ENCODE data around the gene IGFBP5. TPM values are rescaled to one million over a fixed set of nuclear protein-coding genes. Genes with fewer than 3 reads are reported as not detected.

The IGFBP5 gene
- total RNA-seq, 3 donors from 2014 or later = 36.4 to 628 (median 95.9) TPM

DNA sequence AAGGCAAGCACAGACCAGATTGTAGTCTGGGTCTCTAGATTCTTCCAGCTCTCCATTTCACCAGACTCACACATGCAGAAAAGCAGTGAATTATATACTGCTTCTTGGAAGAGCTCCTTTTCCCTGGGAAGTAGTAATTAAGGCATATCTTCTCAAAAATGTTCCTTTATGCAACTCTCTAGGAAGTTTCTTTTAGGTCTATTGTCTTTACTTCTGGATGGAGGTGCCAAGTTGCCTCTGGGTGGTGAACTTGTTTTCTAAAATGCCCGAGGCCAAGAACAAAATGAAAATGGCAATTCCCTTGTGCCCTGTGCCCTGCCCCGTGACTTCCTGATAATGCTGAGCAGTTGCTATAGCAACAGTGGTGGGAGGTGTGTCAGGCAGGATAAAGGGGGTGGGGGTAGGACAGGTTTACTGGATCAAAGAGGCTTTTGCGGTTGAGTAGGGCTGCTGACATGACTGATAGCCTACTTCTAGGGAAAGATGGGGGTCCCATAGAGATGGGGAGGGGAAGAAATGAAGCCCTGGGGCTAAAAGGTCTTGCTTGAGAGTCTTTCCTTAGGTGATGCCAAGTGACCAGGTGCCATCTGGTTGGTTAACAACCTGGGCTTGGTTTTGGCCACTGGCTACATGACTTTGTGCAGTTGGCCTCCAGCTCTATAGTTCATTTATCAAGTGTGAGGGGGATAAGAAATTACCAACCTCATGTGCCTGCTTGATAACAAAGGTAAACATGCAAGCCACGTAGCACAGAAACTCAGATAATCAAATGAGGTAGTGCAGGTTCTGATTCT, 50.3 kb downstream of the IGFBP5 start:
- Histone ChIP-seq H3K4me1 (ENCODE audit: low read depth) (no peaks in the 10 kb centered on the region), H3K9me3 (no peaks in the 10 kb centered on the region), H3K36me3 (ENCODE audit: low read depth) (no peaks in the 10 kb centered on the region), H3K4me3 (no peak overlapping the region)
- intact Hi-C loops (cut with DNase I, micrococcal nuclease) = no loop called here
- ATAC-seq (no peak), DNase-seq (no peak)
- TF ChIP-seq, protein P1, sequence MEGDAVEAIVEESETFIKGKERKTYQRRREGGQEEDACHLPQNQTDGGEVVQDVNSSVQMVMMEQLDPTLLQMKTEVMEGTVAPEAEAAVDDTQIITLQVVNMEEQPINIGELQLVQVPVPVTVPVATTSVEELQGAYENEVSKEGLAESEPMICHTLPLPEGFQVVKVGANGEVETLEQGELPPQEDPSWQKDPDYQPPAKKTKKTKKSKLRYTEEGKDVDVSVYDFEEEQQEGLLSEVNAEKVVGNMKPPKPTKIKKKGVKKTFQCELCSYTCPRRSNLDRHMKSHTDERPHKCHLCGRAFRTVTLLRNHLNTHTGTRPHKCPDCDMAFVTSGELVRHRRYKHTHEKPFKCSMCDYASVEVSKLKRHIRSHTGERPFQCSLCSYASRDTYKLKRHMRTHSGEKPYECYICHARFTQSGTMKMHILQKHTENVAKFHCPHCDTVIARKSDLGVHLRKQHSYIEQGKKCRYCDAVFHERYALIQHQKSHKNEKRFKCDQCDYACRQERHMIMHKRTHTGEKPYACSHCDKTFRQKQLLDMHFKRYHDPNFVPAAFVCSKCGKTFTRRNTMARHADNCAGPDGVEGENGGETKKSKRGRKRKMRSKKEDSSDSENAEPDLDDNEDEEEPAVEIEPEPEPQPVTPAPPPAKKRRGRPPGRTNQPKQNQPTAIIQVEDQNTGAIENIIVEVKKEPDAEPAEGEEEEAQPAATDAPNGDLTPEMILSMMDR (IDR thresholded peaks at IDR 0.05) = no peak

DNA sequence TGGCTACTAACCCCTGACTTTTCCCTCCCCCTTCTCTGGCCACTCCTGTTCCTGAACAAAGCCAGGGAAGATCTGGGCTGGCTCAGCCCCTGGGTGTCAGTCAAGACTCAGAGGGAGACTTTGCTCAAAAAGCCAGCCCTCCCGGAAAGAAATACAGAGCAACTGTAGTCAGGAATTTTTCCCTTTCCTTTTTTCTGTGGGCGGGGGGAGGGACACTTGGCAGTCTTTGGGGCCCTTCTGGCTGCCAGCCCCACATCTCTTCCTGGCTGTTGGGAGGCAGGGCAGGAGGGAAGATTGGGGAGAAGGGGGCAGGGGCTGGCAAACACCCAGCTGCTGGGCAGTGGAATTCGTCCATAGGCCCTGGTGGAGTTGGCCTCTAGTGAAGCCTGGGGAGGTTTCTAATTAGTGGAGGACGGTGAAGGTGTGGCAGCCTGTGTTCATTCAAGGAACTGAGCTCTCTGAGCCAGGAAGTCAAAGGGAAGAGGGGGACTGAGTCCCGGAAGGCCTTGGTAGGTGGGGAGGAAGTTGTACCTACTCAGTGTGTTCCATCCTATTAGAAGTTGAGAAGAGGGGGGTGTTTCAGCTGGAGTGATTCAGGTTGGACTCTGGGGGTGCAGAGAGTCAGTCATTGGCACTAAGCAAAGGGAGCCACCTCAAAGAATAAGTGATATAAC, 51.2 kb downstream of the IGFBP5 start:
- intact Hi-C loops (cut with DNase I, micrococcal nuclease) = no loop called here
- no peaks in the 10 kb centered on the region for H3K9me3 ChIP-seq
- no peak for DNase-seq
- TF ChIP-seq, protein P1 (IDR thresholded peaks at IDR 0.05) = no peak
- H3K4me1 ChIP-seq (ENCODE audit: low read depth) = no peaks in the 10 kb centered on the region
- ATAC-seq = no peak
- H3K4me3 ChIP-seq = no peak overlapping the region
- no peaks in the 10 kb centered on the region for H3K36me3 ChIP-seq (ENCODE audit: low read depth)

DNA sequence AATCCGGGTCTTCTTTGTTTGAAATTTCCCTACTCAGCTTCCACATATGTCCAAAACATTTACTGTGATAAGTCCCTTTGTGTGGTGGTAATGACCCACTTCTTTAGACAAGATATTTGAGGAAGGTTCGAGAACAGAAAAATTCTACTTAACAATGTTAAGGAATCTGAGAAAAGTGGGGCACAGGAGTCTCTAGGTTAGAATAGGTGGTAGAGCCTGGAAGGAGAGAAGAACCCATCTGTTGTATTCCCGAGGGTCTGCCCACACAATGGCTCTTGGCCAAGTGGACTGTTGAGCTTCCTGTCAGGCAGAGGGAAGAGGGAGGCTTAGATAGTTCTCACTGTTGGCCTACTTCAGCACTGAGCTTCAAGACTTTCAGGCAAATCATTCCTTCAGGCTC, 57.9 kb downstream of the IGFBP5 start:
- H3K36me3 ChIP-seq (ENCODE audit: low read depth) = no peaks in the 10 kb centered on the region
- H3K4me3 ChIP-seq = no peak overlapping the region
- TF ChIP-seq, protein P1 (IDR thresholded peaks at IDR 0.05) = no peak
- H3K9me3 ChIP-seq = no peaks in the 10 kb centered on the region
- no peak for ATAC-seq
- intact Hi-C loops (cut with DNase I, micrococcal nuclease) = no loop called here
- DNase-seq = no peak
- peaks cover 15% of the 10 kb centered on the region for H3K4me1 ChIP-seq (ENCODE audit: low read depth)

DNA sequence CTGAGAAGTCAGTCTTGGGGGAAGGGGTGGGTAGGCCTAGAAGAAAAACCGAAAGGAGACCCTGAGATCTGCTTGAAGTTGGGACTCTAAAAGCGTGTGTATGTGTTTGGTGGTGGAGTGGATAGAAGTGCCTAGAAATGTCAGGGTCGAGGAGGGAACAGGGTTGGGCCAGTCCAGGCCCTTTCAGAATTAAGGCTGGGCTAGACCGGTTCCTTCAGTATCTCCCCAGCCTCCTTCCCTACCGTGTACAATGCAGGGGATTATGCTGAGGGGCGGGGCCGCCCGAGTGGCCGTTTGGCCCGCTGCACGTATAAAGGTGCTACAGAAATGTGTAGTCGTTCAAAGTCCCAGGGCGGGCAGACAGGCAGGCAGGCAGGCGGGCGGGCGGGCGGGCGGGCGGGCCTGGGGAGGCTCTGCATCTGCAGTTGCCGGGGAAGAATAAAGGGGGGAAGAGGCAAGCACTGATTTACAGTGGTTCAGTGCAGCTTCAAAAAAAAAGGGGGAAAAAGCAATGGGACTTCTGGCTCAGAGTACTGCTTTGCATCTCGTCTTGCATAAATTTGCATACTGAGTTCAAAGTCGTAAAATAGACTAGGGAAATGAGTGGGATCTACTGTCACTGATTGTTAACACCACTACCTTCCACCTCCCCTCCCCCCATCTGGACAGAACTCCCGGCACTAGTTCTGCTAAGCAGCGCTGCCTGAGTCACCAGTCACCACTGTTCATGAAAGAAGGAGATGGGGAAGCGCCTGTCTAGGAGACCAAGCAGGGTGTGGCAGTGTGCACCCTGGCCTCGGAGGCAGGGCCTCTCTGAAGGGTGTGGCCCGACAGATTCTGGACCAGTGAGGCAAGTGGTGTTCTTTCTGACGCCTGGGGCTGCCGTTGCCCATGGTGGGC, 58.5 kb downstream of the IGFBP5 start:
- ATAC-seq = peak; percentile 92
- Histone ChIP-seq H3K9me3 (no peaks in the 10 kb centered on the region), H3K36me3 (ENCODE audit: low read depth) (no peaks in the 10 kb centered on the region), H3K4me3 (no peak overlapping the region), H3K4me1 (ENCODE audit: low read depth) (peaks cover 15% of the 10 kb centered on the region)
- TF ChIP-seq, protein P1 (IDR thresholded peaks at IDR 0.05) = no peak
- peak; percentile 82 to 85 (median 83) for DNase-seq
- intact Hi-C loops (cut with DNase I, micrococcal nuclease) = no loop called here

DNA sequence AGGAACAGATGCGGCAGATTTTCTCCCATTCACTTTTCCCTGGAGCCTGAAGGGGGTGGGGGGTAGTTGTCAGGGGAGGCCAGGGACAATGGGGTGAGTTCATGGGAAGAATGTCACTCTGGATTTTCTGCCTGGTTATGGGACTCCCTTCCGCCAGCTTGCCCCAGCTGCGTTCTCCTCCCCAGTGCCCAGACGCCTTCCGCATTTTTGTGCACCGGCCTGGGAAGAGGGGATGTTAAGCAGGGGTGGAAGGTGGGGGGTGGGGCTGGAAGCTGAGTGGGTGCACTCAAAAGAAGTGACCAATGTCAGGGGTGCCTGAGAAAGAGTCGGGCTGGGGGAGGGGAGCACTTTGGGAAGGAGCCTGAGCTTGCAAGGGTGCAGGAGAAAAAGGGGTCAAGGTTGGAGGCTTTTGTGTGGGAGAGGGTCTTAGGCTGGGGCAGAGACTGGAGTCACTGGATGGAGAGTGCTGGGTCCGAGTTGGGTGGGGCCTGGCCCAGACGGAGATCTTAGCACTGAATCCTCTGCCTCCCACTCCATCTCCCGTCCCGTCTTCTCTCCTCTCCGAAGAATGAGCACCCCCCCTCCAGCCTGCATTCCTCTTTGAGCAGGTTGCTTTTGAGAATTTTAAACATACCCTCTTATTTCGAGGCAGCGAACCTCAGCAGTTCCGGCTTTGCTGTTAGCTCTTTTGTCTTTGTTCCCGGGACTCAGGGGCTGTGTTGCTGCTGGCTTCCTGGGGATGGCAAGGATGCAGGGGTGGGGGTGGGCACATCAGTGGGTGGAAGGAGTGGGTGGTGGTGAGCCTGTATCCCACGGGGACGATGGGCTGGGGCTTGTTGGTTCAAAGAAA, 59.4 kb downstream of the IGFBP5 start:
- Histone ChIP-seq H3K4me1 (ENCODE audit: low read depth) (peaks cover 15% of the 10 kb centered on the region), H3K9me3 (no peaks in the 10 kb centered on the region), H3K36me3 (ENCODE audit: low read depth) (no peaks in the 10 kb centered on the region), H3K4me3 (no peak overlapping the region)
- intact Hi-C loops (cut with DNase I, micrococcal nuclease) = no loop called here
- ATAC-seq (no peak), DNase-seq (no peak)
- TF ChIP-seq, protein P1 (IDR thresholded peaks at IDR 0.05) = no peak
